ENCODE results near the gene ANTXRL. TPM values are rescaled to one million over a fixed set of nuclear protein-coding genes. Genes with fewer than 3 reads are reported as not detected.
"Not testable (repeated sequence)": the region's sequence is repeated elsewhere in the genome, so short reads cannot be mapped to it uniquely, and the experiment has no call there.

ANTXRL gene
- total RNA-seq, 2 experiments from 2014 or later = not detected

DNA sequence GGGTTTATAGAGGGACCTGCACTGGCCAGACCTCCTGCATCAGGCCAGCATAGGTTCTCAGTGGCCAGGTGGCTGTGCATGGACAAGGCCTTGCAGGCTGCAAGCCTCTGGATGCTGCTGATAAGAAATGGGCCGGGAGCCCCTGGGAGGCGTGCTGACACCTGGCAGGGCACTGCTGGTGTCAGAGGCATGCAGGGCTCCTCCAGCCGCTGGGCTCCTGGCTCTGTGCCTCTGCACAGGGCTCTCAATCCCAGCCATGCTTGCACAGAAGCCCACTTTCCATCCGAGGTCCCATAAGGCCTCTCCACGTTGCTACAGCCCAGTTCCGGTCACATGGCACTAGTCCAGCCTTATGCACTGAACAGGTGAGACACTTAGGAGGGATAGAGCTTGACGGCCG is 27.3 kb downstream of the ANTXRL start:
- DNase-seq = no peak
- no peak overlapping the region for H3K27ac Mint-ChIP-seq
- H3K27me3 Mint-ChIP-seq = no peaks in the 10 kb centered on the region
- no peak overlapping the region for H3K4me3 Mint-ChIP-seq
- no peaks in the 10 kb centered on the region for H3K4me1 Mint-ChIP-seq
- H3K36me3 Mint-ChIP-seq = no peaks in the 10 kb centered on the region
- no peaks in the 10 kb centered on the region for H3K9me3 Mint-ChIP-seq

DNA sequence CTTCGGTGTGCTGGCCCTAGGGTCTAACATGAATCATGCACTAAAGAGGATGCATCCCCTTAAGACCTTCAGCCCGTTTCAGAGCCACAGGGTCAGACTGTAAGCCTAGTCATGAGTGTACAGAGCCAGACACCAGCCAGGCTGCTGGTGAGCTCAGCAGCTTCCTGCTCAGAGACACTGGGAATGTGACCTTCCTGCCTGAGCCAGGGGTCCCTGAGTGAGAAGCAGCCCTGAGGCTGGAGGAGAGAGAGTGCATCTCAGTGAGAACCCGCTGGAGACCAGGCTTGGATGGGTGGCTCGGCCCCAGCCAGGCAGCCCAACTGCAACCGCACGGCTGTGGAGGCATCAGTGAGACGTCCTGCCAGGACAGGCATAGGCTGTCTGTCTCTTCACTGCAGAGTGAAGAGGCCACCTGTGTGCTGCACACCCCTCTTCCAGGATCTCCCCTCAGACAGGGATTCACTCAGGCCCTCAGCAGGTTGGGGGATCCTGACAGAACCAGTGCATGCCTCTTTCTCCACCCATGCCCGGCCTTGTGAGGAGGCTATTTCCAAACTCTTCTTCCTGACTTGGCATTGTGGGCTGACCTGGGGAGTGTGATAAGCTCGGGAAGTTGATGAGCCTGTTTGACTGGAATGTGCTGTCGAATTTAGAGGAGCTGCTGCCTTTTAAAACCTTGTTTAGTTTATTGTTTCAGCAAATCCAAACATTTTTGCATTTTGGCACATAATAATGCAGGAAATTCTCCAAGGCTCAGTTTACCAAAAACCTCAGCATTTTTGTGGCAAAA is 28.5 kb downstream of the ANTXRL start:
- not testable (repeated sequence) for H3K4me1 Mint-ChIP-seq, H3K36me3 Mint-ChIP-seq, H3K27me3 Mint-ChIP-seq, H3K27ac Mint-ChIP-seq, H3K4me3 Mint-ChIP-seq, DNase-seq, H3K9me3 Mint-ChIP-seq

DNA sequence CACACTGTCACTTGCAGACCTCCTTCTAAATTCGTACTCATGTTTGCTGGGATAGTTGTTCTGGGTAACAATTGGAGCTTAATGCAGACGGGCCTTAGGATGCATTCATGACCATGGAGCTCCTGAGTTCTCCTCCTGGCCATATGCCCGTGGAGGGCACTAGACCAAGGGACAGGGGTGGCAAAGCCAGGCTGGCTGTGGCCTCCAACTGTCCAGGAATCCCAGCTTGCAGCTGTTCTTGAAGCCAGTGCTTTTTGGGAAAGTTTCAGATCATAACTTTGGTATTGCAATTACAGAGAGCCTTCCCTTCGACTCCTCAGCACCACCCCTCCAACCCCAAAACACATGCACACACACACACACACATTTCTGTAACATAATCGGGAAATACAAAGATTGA is 30.6 kb downstream of the ANTXRL start:
- no peak for DNase-seq
- no peaks in the 10 kb centered on the region for H3K9me3 Mint-ChIP-seq
- H3K27ac Mint-ChIP-seq = no peak overlapping the region
- no peaks in the 10 kb centered on the region for H3K4me1 Mint-ChIP-seq
- H3K36me3 Mint-ChIP-seq = no peaks in the 10 kb centered on the region
- H3K27me3 Mint-ChIP-seq = no peaks in the 10 kb centered on the region
- H3K4me3 Mint-ChIP-seq = no peak overlapping the region

DNA sequence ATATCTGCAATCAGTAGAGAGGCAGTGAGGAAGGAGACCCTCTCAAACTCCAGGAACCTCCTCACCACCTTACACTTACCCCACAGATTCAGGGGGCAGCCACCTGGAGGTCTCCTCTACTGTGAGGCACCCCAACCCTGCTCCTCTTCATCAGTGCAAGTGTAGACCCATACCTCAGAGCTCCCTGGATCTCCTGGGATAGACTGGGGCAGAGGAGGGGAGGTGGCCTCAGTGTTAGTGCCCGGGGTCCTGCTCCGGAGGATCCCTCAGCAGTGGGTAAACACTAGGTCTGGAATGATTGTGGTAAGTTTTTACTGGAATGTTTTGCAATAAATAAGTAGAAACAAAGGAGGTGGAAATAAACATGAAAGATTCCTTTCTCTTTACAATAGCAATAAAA is 31.1 kb downstream of the ANTXRL start:
- H3K4me3 Mint-ChIP-seq = no peak overlapping the region
- H3K4me1 Mint-ChIP-seq = no peaks in the 10 kb centered on the region
- no peak for DNase-seq
- no peaks in the 10 kb centered on the region for H3K9me3 Mint-ChIP-seq
- H3K27me3 Mint-ChIP-seq = no peaks in the 10 kb centered on the region
- no peak overlapping the region for H3K27ac Mint-ChIP-seq
- H3K36me3 Mint-ChIP-seq = no peaks in the 10 kb centered on the region

DNA sequence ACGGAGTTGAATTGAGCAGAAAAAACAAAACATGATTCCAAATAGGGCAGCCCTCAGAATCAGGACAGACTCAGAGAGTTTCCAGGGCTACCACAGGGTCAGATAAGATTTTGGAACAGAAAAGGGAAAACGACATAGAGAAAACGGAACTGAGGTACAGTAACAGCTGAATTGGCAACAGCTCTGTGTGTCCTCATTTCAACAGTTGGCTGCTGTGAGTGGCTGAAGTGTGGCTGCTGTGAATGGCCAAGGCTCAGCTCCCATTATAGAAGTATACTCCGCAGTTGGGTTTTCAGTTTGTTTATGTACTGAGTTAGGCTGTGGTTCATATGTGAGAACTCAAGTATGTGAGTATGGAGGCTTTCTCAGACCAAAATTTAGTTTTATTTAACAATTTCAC is 32.0 kb downstream of the ANTXRL start:
- Mint-ChIP-seq H3K4me1 (no peaks in the 10 kb centered on the region), H3K4me3 (no peak overlapping the region), H3K27ac (no peak overlapping the region), H3K9me3 (no peaks in the 10 kb centered on the region), H3K36me3 (no peaks in the 10 kb centered on the region), H3K27me3 (no peaks in the 10 kb centered on the region)
- DNase-seq = no peak

DNA sequence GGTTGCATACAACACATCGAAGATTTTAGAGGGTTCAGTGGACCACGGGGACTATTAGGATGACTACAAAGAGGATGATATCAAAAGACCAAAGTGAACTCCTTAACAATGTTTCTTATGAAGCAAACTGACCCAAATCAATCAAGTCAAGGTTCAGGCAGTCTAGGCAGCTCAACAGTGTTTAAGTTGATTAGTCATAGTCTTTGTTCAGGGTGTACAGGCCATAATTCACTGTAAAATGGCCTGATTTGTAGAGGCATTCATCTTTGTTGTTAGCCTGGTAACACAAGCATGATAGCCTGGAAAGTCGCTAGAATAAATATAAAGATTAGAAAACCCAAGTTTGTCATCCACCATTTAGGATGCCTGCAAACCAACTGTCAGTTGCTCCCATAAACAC is 32.6 kb downstream of the ANTXRL start:
- no peaks in the 10 kb centered on the region for H3K4me1 Mint-ChIP-seq
- no peak overlapping the region for H3K4me3 Mint-ChIP-seq
- H3K36me3 Mint-ChIP-seq = no peaks in the 10 kb centered on the region
- H3K27ac Mint-ChIP-seq = no peak overlapping the region
- H3K9me3 Mint-ChIP-seq = no peaks in the 10 kb centered on the region
- H3K27me3 Mint-ChIP-seq = no peaks in the 10 kb centered on the region
- no peak for DNase-seq

DNA sequence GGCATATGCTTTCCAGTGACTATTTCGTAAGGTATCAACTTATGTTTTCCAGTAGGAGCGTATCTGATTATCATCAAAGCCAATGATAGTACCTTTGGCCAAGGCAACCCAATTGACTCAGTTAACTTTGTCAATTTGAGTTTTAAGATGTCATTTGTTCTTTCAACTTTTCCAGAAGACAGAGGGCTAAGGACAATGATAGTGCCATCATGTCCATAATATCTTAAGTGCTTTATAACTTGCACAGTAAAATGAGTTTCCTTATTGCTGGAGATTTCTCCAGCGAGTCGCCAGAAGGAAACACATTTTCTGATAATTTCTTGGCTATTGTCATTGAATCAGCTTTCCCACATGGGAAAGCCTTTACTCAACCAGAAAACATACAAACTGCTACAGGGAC is 35.0 kb downstream of the ANTXRL start:
- no peak overlapping the region for H3K27ac Mint-ChIP-seq
- no peak overlapping the region for H3K4me3 Mint-ChIP-seq
- H3K4me1 Mint-ChIP-seq = no peaks in the 10 kb centered on the region
- no peaks in the 10 kb centered on the region for H3K27me3 Mint-ChIP-seq
- H3K9me3 Mint-ChIP-seq = no peaks in the 10 kb centered on the region
- DNase-seq = no peak
- H3K36me3 Mint-ChIP-seq = no peaks in the 10 kb centered on the region

DNA sequence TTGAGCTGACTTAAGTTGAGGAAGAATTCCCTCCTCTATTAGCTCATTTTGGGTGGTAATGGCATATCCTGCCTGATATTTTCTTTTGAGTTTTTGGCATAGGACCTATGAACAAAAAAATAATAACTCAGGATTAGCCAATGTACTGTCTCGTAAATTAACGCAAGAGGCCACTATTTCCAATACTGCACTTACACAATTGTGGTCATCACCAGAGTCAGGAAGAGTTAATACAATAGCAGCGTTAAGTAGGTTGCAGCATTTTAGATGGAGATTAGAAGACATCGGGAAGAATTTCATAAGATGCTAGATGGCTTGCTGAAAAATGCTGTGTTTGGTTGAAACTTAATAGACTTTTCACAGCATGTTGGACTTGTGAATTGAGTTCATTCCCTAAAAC is 36.4 kb downstream of the ANTXRL start:
- Mint-ChIP-seq H3K9me3 (no peaks in the 10 kb centered on the region), H3K36me3 (no peaks in the 10 kb centered on the region), H3K4me3 (no peak overlapping the region), H3K27me3 (no peaks in the 10 kb centered on the region), H3K4me1 (no peaks in the 10 kb centered on the region), H3K27ac (no peak overlapping the region)
- no peak for DNase-seq

DNA sequence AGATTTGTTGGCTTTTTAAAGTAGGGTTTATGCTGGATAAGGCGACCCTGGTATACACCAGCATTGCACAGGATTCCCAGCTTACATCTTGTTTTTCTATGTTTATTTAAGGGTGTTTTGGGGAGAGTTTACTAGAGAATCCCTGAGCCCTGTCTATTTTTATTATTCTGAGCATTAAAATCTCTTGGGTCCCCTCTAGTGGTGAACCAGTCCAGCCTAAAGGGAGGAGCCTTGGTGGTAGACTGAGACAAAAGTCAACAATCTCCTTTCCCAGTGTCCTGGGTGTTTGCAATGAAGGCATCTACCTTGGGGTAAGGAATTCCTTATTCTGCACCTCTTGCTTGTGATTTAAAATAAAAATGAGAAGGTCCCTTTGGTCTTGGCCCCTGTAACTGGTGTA is 38.2 kb downstream of the ANTXRL start:
- DNase-seq = no peak
- Mint-ChIP-seq H3K36me3 (no peaks in the 10 kb centered on the region), H3K4me1 (no peaks in the 10 kb centered on the region), H3K27me3 (no peaks in the 10 kb centered on the region), H3K27ac (no peak overlapping the region), H3K9me3 (no peaks in the 10 kb centered on the region), H3K4me3 (no peak overlapping the region)

DNA sequence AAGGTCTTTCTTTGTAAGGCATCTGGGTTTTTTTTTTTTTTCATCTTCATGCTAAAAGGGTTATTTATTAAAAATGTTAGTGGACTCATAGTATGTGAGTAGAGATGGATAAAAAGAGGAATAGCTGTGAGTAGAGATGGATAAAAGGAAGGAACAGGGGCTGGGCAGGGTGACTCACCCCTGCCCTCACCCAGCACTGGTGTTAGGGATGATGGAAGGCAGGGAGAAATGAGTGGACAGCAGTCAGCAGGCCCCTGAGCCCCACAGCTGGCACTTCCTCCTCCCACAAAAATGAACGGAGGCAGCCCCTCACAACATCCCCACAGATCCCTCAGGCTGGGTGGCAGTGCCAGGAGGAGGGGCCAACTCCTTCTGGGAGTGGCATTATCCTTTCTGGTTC is 39.3 kb downstream of the ANTXRL start:
- H3K36me3 Mint-ChIP-seq = no peaks in the 10 kb centered on the region

DNA sequence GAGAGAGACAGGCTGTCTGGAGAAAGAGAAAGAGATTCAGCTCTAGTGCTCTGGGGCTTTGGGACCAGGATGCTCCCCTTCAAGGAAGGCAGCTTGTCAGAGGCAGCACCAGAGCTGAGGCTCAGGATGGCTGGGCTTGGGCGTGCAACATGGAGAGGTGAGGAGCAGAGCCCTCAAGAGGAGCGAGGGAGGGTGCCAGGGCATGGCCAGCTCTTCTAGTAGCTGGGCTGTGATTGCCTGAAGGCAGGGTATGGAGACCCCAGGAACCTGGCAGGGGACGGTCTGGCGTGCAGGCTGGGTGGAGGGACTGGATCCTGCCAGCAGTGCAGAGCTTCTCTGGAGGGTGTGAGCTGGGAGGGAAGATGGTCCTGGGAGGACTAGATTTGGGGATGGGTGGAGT is 40.2 kb downstream of the ANTXRL start:
- no peaks in the 10 kb centered on the region for H3K36me3 Mint-ChIP-seq
- H3K4me3 Mint-ChIP-seq = no peak overlapping the region
- no peak for DNase-seq
- H3K27ac Mint-ChIP-seq = no peak overlapping the region
- H3K27me3 Mint-ChIP-seq = no peaks in the 10 kb centered on the region
- H3K9me3 Mint-ChIP-seq = no peaks in the 10 kb centered on the region
- no peaks in the 10 kb centered on the region for H3K4me1 Mint-ChIP-seq

More for the DNA sequence above, 39.3 kb downstream of the ANTXRL start:
- DNase-seq = no peak
- Mint-ChIP-seq H3K4me3 (no peak overlapping the region), H3K27me3 (no peaks in the 10 kb centered on the region), H3K27ac (no peak overlapping the region), H3K4me1 (no peaks in the 10 kb centered on the region), H3K9me3 (no peaks in the 10 kb centered on the region)

DNA sequence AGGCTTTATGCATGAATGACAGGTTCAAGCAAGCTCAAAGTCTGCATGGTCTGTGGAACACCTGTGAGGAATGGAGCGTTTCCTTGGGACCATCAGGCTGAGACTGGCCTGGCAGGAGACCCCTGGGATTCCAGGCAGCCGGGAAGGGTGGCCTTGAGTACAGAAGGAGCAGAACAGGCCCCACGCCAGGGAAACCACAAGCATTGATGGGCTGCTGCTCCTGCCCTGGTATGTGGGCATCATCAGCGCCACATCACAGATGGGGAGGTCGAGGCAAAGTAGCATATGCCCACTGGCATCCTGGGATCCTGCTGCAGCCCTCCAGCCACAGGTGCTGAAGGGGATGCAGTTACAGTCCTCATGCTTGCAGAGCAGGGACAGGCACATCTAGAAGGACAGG is 40.9 kb downstream of the ANTXRL start:
- Mint-ChIP-seq H3K27me3 (no peaks in the 10 kb centered on the region), H3K27ac (no peak overlapping the region), H3K9me3 (no peaks in the 10 kb centered on the region), H3K4me3 (no peak overlapping the region), H3K4me1 (no peaks in the 10 kb centered on the region), H3K36me3 (no peaks in the 10 kb centered on the region)
- no peak for DNase-seq

DNA sequence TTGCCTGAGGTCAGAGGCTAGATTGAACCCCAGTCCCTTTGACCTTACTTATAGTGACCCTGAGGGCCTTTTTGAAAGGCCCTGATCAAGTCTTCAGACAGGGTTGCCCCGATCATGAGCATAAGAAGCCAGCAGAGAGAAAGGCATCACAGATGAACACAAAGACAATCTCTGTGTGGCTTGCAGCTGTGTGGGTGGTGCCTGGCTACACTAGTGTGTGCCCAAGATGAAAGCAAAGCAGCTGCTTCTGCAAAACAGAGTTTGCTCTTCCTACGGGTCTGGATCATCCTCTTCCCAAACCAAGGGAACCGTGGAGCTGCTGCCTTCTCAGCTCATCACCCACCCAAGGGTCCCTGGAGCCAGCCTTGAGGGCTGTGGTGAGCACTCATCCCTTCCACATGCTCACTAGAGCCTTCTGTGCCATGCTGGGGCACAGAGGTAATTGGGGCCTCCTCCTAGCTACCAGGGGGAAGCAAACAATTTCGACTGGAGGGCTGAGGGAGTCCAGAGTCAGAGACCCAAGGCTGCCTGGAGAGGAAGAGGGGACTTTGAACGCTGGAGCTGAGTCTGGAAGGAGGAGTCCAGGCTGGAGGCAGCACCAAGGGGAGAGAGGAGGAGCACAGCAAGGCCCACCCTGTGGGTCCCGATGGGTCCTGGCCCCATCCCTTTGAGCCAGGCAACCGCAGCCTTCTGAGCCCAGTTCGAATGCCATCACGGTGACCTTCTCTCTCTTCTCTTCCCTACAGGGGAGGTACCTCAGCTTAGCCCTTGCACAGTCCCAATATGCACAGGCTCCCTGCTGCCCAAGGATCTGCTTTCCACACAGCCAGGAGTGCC is 42.3 kb downstream of the ANTXRL start:
- Mint-ChIP-seq H3K27ac (no peak overlapping the region), H3K27me3 (no peaks in the 10 kb centered on the region), H3K36me3 (no peaks in the 10 kb centered on the region), H3K4me1 (no peaks in the 10 kb centered on the region), H3K4me3 (no peak overlapping the region), H3K9me3 (no peaks in the 10 kb centered on the region)
- DNase-seq = no peak

DNA sequence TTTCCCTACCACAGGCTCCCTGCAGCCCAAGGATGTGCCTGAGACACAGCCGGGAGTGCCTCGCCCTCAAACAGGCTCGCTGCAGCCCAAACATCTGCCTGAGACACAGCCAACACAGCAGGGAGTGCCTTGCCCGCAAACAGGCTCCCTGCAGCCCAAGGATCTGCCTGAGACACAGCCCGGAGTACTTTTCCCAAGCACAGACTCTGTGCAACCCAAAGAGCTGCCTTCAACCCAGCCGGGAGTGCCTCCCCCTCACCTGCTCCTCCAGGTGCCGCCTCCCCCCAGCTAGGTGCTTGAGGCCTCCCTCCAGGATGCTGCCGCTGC is 42.9 kb downstream of the ANTXRL start:
- Mint-ChIP-seq H3K4me1 (no peaks in the 10 kb centered on the region), H3K27me3 (no peaks in the 10 kb centered on the region), H3K9me3 (no peaks in the 10 kb centered on the region), H3K4me3 (no peak overlapping the region), H3K27ac (no peak overlapping the region), H3K36me3 (no peaks in the 10 kb centered on the region)
- no peak for DNase-seq

DNA sequence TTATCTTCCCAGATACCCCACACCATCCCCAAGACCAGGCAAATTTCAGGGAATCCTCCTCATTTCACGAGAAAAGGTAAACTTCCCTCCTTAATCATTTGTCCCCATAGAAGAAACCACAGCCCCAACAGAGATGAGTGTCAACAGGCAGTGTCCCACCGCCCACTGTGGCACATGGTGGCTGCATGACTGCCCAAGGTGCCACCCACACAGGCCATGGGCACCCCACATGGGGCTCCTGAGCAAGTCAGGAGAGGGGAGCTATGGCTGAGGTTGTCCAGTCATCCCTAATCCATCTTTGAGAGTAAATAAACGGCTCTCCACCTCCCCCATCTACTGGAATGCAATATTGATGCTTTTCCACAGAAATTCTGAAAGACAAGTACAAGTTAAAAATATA is 44.1 kb downstream of the ANTXRL start:
- Mint-ChIP-seq H3K36me3 (no peaks in the 10 kb centered on the region), H3K27ac (no peak overlapping the region), H3K4me3 (no peak overlapping the region), H3K9me3 (no peaks in the 10 kb centered on the region), H3K27me3 (no peaks in the 10 kb centered on the region), H3K4me1 (no peaks in the 10 kb centered on the region)
- no peak for DNase-seq

DNA sequence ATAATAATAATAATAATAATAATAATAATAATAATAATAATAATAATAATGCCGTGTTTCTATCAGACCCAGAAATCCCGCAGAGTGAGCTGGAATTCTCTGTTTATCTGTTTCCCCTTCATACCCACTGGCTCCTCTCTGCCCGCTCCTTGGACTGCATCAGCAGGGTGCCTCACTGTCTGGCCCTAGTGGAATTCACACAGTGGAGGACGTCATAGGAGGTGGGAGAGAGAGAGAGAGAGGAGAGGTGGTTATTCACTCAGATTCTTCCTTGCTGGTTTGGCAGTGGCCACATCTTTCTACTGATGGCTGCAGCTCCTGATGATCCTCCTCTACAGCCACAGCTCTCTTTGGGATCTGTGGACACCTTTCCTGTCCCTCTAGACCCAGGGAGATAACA is 78.7 kb downstream of the ANTXRL start:
- H3K4me1 Mint-ChIP-seq, H3K4me3 Mint-ChIP-seq, H3K9me3 Mint-ChIP-seq: not testable (repeated sequence)

More for the DNA sequence above, 78.7 kb downstream of the ANTXRL start:
- not testable (repeated sequence) for H3K36me3 Mint-ChIP-seq, DNase-seq, H3K27me3 Mint-ChIP-seq, H3K27ac Mint-ChIP-seq
